GM12878 (cell line): ENCODE data around the gene UHMK1.

ENCODE experiments used
- MYC ChIP-seq: IDR thresholded peaks from 2 replicates; pipeline ENCODE4 v1.6.1; 2011; ENCODE audit warnings: mild to moderate bottlenecking, low read length, moderate library complexity, inconsistent platforms; ENCODE audit not compliant: insufficient read depth, insufficient replicate concordance, insufficient read length, severe bottlenecking
- POLR2A ChIP-seq: IDR thresholded peaks from 2 replicates; pipeline ENCODE4 v1.6.1; 2011; ENCODE audit warnings: low read depth, mild to moderate bottlenecking, low read length
- TF ChIP-seq, protein P1 (sequence below): fragments of 450-650 bp; formaldehyde crosslinking; IDR thresholded peaks from 2 replicates; pipeline ENCODE4 v1.4.0; 2020; ENCODE audit warnings: mild to moderate bottlenecking, moderate library complexity
- TF ChIP-seq, protein P2 (sequence below): fragments of 150-350 bp; IDR thresholded peaks from 2 replicates; pipeline ENCODE4 v1.6.1; 2014; ENCODE audit warnings: mild to moderate bottlenecking, low read depth, low read length
- TF ChIP-seq, protein P3 (sequence below): IDR thresholded peaks from 2 replicates; pipeline ENCODE4 v1.6.1; 2012; ENCODE audit warnings: low read depth, low read length, improper control_type of control experiment

DNA sequence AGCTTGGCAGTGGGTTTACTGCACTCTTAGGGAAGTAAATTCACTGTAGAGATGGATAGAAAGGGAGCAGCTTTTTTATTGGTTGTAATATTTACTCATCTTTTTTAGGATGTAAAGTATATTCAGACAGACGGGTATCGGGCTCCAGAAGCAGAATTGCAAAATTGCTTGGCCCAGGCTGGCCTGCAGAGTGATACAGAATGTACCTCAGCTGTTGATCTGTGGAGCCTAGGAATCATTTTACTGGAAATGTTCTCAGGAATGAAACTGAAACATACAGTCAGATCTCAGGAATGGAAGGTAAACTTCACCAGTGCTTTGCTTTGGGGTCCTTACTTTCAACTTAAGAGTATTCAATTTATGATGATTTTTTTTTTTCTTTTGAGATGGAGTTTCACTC lies 3.2 kb downstream of the UHMK1 start:
- no peak for TF ChIP-seq MYC
- TF ChIP-seq, protein P1, sequence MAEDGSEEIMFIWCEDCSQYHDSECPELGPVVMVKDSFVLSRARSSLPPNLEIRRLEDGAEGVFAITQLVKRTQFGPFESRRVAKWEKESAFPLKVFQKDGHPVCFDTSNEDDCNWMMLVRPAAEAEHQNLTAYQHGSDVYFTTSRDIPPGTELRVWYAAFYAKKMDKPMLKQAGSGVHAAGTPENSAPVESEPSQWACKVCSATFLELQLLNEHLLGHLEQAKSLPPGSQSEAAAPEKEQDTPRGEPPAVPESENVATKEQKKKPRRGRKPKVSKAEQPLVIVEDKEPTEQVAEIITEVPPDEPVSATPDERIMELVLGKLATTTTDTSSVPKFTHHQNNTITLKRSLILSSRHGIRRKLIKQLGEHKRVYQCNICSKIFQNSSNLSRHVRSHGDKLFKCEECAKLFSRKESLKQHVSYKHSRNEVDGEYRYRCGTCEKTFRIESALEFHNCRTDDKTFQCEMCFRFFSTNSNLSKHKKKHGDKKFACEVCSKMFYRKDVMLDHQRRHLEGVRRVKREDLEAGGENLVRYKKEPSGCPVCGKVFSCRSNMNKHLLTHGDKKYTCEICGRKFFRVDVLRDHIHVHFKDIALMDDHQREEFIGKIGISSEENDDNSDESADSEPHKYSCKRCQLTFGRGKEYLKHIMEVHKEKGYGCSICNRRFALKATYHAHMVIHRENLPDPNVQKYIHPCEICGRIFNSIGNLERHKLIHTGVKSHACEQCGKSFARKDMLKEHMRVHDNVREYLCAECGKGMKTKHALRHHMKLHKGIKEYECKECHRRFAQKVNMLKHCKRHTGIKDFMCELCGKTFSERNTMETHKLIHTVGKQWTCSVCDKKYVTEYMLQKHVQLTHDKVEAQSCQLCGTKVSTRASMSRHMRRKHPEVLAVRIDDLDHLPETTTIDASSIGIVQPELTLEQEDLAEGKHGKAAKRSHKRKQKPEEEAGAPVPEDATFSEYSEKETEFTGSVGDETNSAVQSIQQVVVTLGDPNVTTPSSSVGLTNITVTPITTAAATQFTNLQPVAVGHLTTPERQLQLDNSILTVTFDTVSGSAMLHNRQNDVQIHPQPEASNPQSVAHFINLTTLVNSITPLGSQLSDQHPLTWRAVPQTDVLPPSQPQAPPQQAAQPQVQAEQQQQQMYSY = no peak
- TF ChIP-seq, protein P2, sequence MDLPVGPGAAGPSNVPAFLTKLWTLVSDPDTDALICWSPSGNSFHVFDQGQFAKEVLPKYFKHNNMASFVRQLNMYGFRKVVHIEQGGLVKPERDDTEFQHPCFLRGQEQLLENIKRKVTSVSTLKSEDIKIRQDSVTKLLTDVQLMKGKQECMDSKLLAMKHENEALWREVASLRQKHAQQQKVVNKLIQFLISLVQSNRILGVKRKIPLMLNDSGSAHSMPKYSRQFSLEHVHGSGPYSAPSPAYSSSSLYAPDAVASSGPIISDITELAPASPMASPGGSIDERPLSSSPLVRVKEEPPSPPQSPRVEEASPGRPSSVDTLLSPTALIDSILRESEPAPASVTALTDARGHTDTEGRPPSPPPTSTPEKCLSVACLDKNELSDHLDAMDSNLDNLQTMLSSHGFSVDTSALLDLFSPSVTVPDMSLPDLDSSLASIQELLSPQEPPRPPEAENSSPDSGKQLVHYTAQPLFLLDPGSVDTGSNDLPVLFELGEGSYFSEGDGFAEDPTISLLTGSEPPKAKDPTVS = no peak
- TF ChIP-seq POLR2A = no peak
- TF ChIP-seq, protein P3, sequence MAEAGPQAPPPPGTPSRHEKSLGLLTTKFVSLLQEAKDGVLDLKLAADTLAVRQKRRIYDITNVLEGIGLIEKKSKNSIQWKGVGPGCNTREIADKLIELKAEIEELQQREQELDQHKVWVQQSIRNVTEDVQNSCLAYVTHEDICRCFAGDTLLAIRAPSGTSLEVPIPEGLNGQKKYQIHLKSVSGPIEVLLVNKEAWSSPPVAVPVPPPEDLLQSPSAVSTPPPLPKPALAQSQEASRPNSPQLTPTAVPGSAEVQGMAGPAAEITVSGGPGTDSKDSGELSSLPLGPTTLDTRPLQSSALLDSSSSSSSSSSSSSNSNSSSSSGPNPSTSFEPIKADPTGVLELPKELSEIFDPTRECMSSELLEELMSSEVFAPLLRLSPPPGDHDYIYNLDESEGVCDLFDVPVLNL = no peak
